Activated T-helper 17 cell treated with anti-CD3 and anti-CD28 coated beads, Interleukin-2, amount 50 U/mL, for 72 hours (primary cell): ENCODE measurements around the gene SBNO2. TPM values are rescaled to one million over a fixed set of nuclear protein-coding genes. Genes with fewer than 3 reads are reported as not detected.
A peak's percentile ranks its signal among the peaks of the same experiment; 100 is the strongest.

Source experiments
- ATAC-seq: fragments of 150-1000 bp; cut with Tn5 transposase; replicated peaks from 2 replicates; pipeline ENCODE4 v1.10.0; 2021; ENCODE audit warnings: mild to moderate bottlenecking, moderate library complexity
- H3K27ac Mint-ChIP-seq: one replicate; pipeline ENCODE4 v1.8.0; 2022; ENCODE audit warnings: mixed read lengths
- H3K27me3 Mint-ChIP-seq: one replicate; pipeline ENCODE4 v1.8.0; 2022; ENCODE audit warnings: mixed read lengths
- H3K36me3 Mint-ChIP-seq: one replicate; pipeline ENCODE4 v1.8.0; 2022; ENCODE audit warnings: low read depth, mild to moderate bottlenecking, mixed read lengths
- H3K4me1 Mint-ChIP-seq: one replicate; pipeline ENCODE4 v1.8.0; 2022; ENCODE audit warnings: mixed read lengths
- H3K4me3 Mint-ChIP-seq: one replicate; pipeline ENCODE4 v1.8.0; 2022; ENCODE audit warnings: mild to moderate bottlenecking, mixed read lengths
- H3K9me3 Mint-ChIP-seq: one replicate; pipeline ENCODE4 v1.8.0; 2022; ENCODE audit warnings: mixed read lengths
- total RNA-seq, 2 donors: library from RNA; stranded (reverse); gene quantifications; one replicate each; pipeline ENCODE4 v1.2.3, GENCODE V29; 2022

The SBNO2 gene
- 100 to 1,000 TPM; 119 to 139 TPM for total RNA-seq

GRCh38 chr19:1173845-1174809, at the start of gene SBNO2:
Gene SBNO2, minus strand, starts transcription at chr19:1174268. Its CDS starts 19,992 bp downstream, at chr19:1154276.
- Mint-ChIP-seq H3K27ac (peak within 1 kb of the TSS; percentile 89), H3K36me3 (peaks cover 5% of the 10 kb centered on the region), H3K4me1 (peaks cover 13% of the 10 kb centered on the region), H3K27me3 (no peaks in the 10 kb centered on the region), H3K4me3 (peak within 1 kb of the TSS; percentile 76), H3K9me3 (no peaks in the 10 kb centered on the region)
- peak; percentile 91 for ATAC-seq

- ATAC-seq = peak; percentile 34
- Mint-ChIP-seq H3K4me1 (no peaks in the 10 kb centered on the region), H3K36me3 (peaks cover 5% of the 10 kb centered on the region), H3K4me3 (no peak overlapping the region), H3K9me3 (no peaks in the 10 kb centered on the region), H3K27ac (no peak overlapping the region), H3K27me3 (no peaks in the 10 kb centered on the region)
Measured at GRCh38 chr19:1223018-1223855, 49.2 kb upstream of the SBNO2 start.

GRCh38 chr19:1222394-1222793, 48.3 kb upstream of the SBNO2 start:
- ATAC-seq = no peak
- H3K27ac Mint-ChIP-seq = no peak overlapping the region
- H3K36me3 Mint-ChIP-seq = peaks cover 5% of the 10 kb centered on the region

GRCh38 chr19:1221904-1222255, 47.8 kb upstream of the SBNO2 start:
- no peaks in the 10 kb centered on the region for H3K4me1 Mint-ChIP-seq
- no peak overlapping the region for H3K4me3 Mint-ChIP-seq
- no peaks in the 10 kb centered on the region for H3K27me3 Mint-ChIP-seq
- no peak for ATAC-seq
- H3K27ac Mint-ChIP-seq = no peak overlapping the region
- no peaks in the 10 kb centered on the region for H3K9me3 Mint-ChIP-seq
- H3K36me3 Mint-ChIP-seq = no peaks in the 10 kb centered on the region

More at GRCh38 chr19:1222394-1222793, 48.3 kb upstream of the SBNO2 start:
- no peak overlapping the region for H3K4me3 Mint-ChIP-seq
- no peaks in the 10 kb centered on the region for H3K9me3 Mint-ChIP-seq
- H3K27me3 Mint-ChIP-seq = no peaks in the 10 kb centered on the region
- no peaks in the 10 kb centered on the region for H3K4me1 Mint-ChIP-seq

GRCh38 chr19:1220976-1221903, 47.2 kb upstream of the SBNO2 start:
- H3K27ac Mint-ChIP-seq = no peak overlapping the region
- ATAC-seq = no peak
- no peaks in the 10 kb centered on the region for H3K4me1 Mint-ChIP-seq

GRCh38 chr19:1220477-1220930, 46.4 kb upstream of the SBNO2 start:
- H3K36me3 Mint-ChIP-seq = no peaks in the 10 kb centered on the region
- no peaks in the 10 kb centered on the region for H3K27me3 Mint-ChIP-seq
- no peak overlapping the region for H3K4me3 Mint-ChIP-seq
- no peak overlapping the region for H3K27ac Mint-ChIP-seq
- no peak for ATAC-seq
- H3K9me3 Mint-ChIP-seq = no peaks in the 10 kb centered on the region
- no peaks in the 10 kb centered on the region for H3K4me1 Mint-ChIP-seq

More at GRCh38 chr19:1220976-1221903, 47.2 kb upstream of the SBNO2 start:
- Mint-ChIP-seq H3K9me3 (no peaks in the 10 kb centered on the region), H3K36me3 (no peaks in the 10 kb centered on the region), H3K4me3 (no peak overlapping the region), H3K27me3 (no peaks in the 10 kb centered on the region)

GRCh38 chr19:1219786-1220476, 45.9 kb upstream of the SBNO2 start:
- Mint-ChIP-seq H3K36me3 (no peaks in the 10 kb centered on the region), H3K27me3 (no peaks in the 10 kb centered on the region), H3K27ac (no peak overlapping the region), H3K9me3 (no peaks in the 10 kb centered on the region), H3K4me1 (no peaks in the 10 kb centered on the region), H3K4me3 (no peak overlapping the region)
- ATAC-seq = no peak

- H3K4me3 Mint-ChIP-seq = no peak overlapping the region
- peaks cover 3% of the 10 kb centered on the region for H3K4me1 Mint-ChIP-seq
- no peaks in the 10 kb centered on the region for H3K27me3 Mint-ChIP-seq
- no peak overlapping the region for H3K27ac Mint-ChIP-seq
- H3K36me3 Mint-ChIP-seq = peaks cover 4% of the 10 kb centered on the region
- no peak for ATAC-seq
- H3K9me3 Mint-ChIP-seq = no peaks in the 10 kb centered on the region
Measured at GRCh38 chr19:1218751-1219567, 44.9 kb upstream of the SBNO2 start.

- no peak overlapping the region for H3K27ac Mint-ChIP-seq
- no peaks in the 10 kb centered on the region for H3K9me3 Mint-ChIP-seq
- no peak overlapping the region for H3K4me3 Mint-ChIP-seq
- peaks cover 11% of the 10 kb centered on the region for H3K4me1 Mint-ChIP-seq
- no peak for ATAC-seq
- H3K27me3 Mint-ChIP-seq = no peaks in the 10 kb centered on the region
- peaks cover 14% of the 10 kb centered on the region for H3K36me3 Mint-ChIP-seq
Measured at GRCh38 chr19:1217366-1217765, 43.3 kb upstream of the SBNO2 start.

- H3K9me3 Mint-ChIP-seq = no peaks in the 10 kb centered on the region
- peaks cover 17% of the 10 kb centered on the region for H3K36me3 Mint-ChIP-seq
- no peak overlapping the region for H3K27ac Mint-ChIP-seq
Measured at GRCh38 chr19:1216756-1217155, 42.7 kb upstream of the SBNO2 start.

GRCh38 chr19:1214862-1215731, 41.0 kb upstream of the SBNO2 start:
- peaks cover 31% of the 10 kb centered on the region for H3K36me3 Mint-ChIP-seq
- peaks cover 11% of the 10 kb centered on the region for H3K4me1 Mint-ChIP-seq
- no peaks in the 10 kb centered on the region for H3K27me3 Mint-ChIP-seq
- no peak overlapping the region for H3K27ac Mint-ChIP-seq
- H3K9me3 Mint-ChIP-seq = no peaks in the 10 kb centered on the region
- ATAC-seq = no peak
- no peak overlapping the region for H3K4me3 Mint-ChIP-seq

More at GRCh38 chr19:1216756-1217155, 42.7 kb upstream of the SBNO2 start:
- no peak overlapping the region for H3K4me3 Mint-ChIP-seq
- peaks cover 11% of the 10 kb centered on the region for H3K4me1 Mint-ChIP-seq
- no peaks in the 10 kb centered on the region for H3K27me3 Mint-ChIP-seq
- ATAC-seq = no peak

- Mint-ChIP-seq H3K36me3 (peaks cover 39% of the 10 kb centered on the region), H3K4me1 (peaks cover 11% of the 10 kb centered on the region), H3K4me3 (peak overlapping the region; percentile 99), H3K9me3 (no peaks in the 10 kb centered on the region), H3K27ac (peak overlapping the region; percentile 100), H3K27me3 (no peaks in the 10 kb centered on the region)
- no peak for ATAC-seq
Measured at GRCh38 chr19:1214299-1214861, 40.3 kb upstream of the SBNO2 start.
